ENCODE measurements around the gene ISOC1.

ISOC1 gene
- 8.8 to 11.0 (median 10.3) reads per million in 4 donors for total RNA-seq

- peak; percentile 84 to 92 (median 86) for DNase-seq
Measured at GRCh38 chr5:129094087-129094923, at the start of gene ISOC1. TSS of gene ISOC1 (plus strand) at chr5:129094749. CDS start at chr5:129094767, 18 bp downstream.

GRCh38 chr5:129046151-129046550 is 48.4 kb upstream of the ISOC1 start:
- DNase-seq, result no peak

- no peak for DNase-seq
Measured at GRCh38 chr5:129048509-129048908, 46.0 kb upstream of the ISOC1 start.

- no peak for DNase-seq
Measured at GRCh38 chr5:129049126-129049799, 45.3 kb upstream of the ISOC1 start.

- DNase-seq, result no peak
Measured at GRCh38 chr5:129051283-129051682, 43.3 kb upstream of the ISOC1 start.

GRCh38 chr5:129053438-129053837 is 41.1 kb upstream of the ISOC1 start:
- DNase-seq, result no peak

GRCh38 chr5:129057329-129057728 is 37.2 kb upstream of the ISOC1 start:
- no peak for DNase-seq

GRCh38 chr5:129061849-129062248 is 32.7 kb upstream of the ISOC1 start:
- DNase-seq, result no peak

- no peak for DNase-seq
Measured at GRCh38 chr5:129063483-129064113, 31.0 kb upstream of the ISOC1 start.

- no peak for DNase-seq
Measured at GRCh38 chr5:129065721-129066120, 28.8 kb upstream of the ISOC1 start.

GRCh38 chr5:129067745-129068144 is 26.8 kb upstream of the ISOC1 start:
- DNase-seq, result no peak

- no peak for DNase-seq
Measured at GRCh38 chr5:129069292-129069691, 25.3 kb upstream of the ISOC1 start.

- no peak for DNase-seq
Measured at GRCh38 chr5:129073111-129073510, 21.4 kb upstream of the ISOC1 start.

GRCh38 chr5:129074903-129075302 is 19.6 kb upstream of the ISOC1 start:
- no peak for DNase-seq

- DNase-seq, result no peak
Measured at GRCh38 chr5:129077433-129078075, 17.0 kb upstream of the ISOC1 start.

- no peak for DNase-seq
Measured at GRCh38 chr5:129078247-129078646, 16.3 kb upstream of the ISOC1 start.

GRCh38 chr5:129078660-129079059 is 15.9 kb upstream of the ISOC1 start:
- no peak for DNase-seq

GRCh38 chr5:129079496-129079895 is 15.1 kb upstream of the ISOC1 start:
- DNase-seq, result no peak

- no peak for DNase-seq
Measured at GRCh38 chr5:129080766-129081165, 13.8 kb upstream of the ISOC1 start.

- DNase-seq, result no peak
Measured at GRCh38 chr5:129082225-129083136, 12.1 kb upstream of the ISOC1 start.

GRCh38 chr5:129094924-129095899 is 663 bp downstream of the ISOC1 start:
- DNase-seq, result peak in 4 of 5 donors; percentile 27 to 36 (median 34)

Measured in T-helper 1 cell (primary cell).